Uterine smooth muscle cell (primary cell): ENCODE measurements around the gene TMEM181. TPM values are rescaled to one million over a fixed set of nuclear protein-coding genes. Genes with fewer than 3 reads are reported as not detected.

Source experiments
- total RNA-seq: library from RNA; depleted of rRNA; stranded (reverse); fragments of >200 nt; gene quantifications from 2 replicates; pipeline ENCODE4 v1.2.3, GENCODE V29; 2014

Gene TMEM181
- 42.4 and 54.0 TPM in 2 replicates for total RNA-seq

GRCh38 chr6:158559895-158560835 is at the start of gene TMEM181:
TSS of gene TMEM181 (plus strand) at chr6:158560091. CDS start at chr6:158560225, 134 bp downstream.

DNA sequence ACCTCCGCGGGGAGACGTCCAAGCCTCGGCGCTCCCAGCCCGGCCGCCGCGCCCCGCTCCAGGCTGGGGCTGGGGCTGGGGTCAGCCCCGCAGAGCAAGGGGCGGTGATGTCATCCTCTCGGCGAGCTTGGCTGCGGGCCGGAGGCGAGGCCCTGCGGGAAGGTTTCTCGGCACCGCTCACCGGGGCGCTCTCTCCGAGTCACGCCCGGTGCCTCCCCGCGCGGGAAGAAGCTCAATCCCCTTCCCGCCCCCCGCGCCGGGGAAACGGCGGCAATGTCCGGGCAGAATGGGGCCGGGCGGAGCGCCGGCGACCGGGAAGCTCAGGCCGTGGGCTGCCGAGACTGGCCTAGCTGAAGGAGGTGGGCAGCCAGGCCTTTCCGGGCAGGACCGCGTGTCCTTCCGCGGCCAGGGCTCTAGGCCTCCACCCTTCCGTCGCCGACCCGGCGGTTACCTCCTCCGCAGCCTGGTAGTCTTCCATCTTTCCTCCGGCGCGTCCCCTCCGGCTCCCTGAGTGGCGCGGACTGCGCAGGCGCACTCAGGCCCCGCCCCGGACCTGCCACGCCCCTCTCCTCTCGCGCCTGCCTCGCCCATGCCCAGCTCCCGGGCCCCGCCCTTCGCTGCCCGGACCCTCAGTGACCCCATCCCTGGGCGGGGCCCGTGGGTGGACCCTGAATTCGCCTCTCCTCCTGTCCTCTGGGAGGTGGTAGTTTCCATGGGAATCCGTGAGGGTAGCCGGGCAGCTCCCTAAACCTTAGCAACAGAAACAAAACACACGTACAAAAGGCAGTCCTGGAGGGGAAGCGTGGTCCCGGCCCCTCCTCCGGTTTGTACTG is 84.6 kb downstream of the TMEM181 start, which contains the start of gene DYNLT1:
DYNLT1 (minus strand) TSS at position 513 of the 833 bp plus-strand sequence; CDS start at position 478, 35 bp downstream.

DNA sequence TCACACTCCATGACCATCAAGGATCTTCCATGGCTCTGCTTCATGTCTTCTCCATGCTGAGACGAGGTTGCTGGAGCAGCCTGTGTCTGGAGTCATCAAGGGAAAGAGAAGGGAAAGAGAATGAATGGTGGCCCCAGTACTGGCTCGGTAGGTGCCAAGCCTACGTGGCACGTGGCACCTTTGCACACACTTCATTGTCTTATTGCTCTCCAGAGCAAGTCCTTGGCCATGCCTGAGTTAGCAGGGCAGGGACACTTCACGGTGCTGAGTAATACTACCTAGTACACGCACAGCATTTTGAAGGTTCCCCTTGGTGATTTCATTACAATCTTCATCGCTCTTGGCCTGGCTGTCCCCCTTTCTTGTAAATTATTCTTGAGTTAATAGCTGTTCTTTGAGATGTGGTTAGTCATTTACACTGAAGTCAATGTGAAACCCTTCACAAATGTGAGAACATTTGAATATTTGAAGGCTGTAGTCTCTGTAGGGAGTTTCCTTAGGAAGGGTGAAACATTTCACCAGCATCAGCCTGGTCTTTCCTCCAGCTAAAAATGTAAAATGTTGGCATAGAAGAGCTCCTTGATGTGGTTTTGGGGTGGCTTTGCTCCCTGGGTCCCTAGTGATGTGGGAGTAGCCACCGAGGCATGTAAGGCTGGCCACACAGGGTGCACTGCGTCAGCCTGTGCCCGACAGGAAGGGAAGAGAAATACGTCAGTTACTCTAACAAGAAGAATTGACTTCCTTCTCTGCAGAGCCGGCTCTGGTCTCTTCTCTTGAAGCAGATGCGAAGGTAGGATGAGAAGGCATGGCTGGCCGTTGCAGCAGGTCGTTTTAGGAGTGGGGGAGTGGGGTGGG is 89.6 kb downstream of the TMEM181 start, which contains the start of gene SYTL3:
SYTL3 (plus strand) TSS at position 766 of the 855 bp plus-strand sequence. CDS start 13,215 bp downstream, outside the sequence.

Other genes with a start within 250 kb of the TMEM181 start
- gene TULP4, start 247.6 kb upstream of the TMEM181 start, total RNA-seq, result 78.4 and 133 TPM in 2 replicates
- 106 and 112 TPM in 2 replicates for gene DYNLT1, start 84.7 kb downstream of the TMEM181 start, total RNA-seq
- 2.2 and 2.8 TPM in 2 replicates for gene SYTL3, start 90.0 kb downstream of the TMEM181 start, total RNA-seq